CD4-positive, CD25-positive, alpha-beta regulatory T cell (primary cell): ENCODE results near the gene CAPZB. TPM values are rescaled to one million over a fixed set of nuclear protein-coding genes. Genes with fewer than 3 reads are reported as not detected.

Experiments
- ATAC-seq, 2 donors: fragments of 150-1000 bp; cut with Tn5 transposase; one replicate each; pipeline ENCODE4 v1.10.0; 2021; ENCODE audit warnings: low read depth in 2 of 2, moderate number of reproducible peaks in 2 of 2, moderate library complexity in 1 of 2
- DNase-seq, 3 donors: peaks; one replicate each; pipeline versions ENCODE4 v3.0.0 to v3.0.0-alpha.2; 2012 to 2022; ENCODE audit warnings: mixed read lengths in 1 of 3
- H3K27ac ChIP-seq: one replicate; pipeline ENCODE4 v1.7.0; 2013; ENCODE audit warnings: mild to moderate bottlenecking, low read length; ENCODE audit not compliant: insufficient read depth, poor library complexity, severe bottlenecking
- H3K27me3 ChIP-seq: one replicate; pipeline ENCODE4 v1.7.0; 2013; ENCODE audit warnings: low read length; ENCODE audit not compliant: control insufficient read depth, insufficient read depth
- H3K36me3 ChIP-seq: one replicate; pipeline ENCODE4 v1.7.0; 2013; ENCODE audit warnings: mild to moderate bottlenecking, low read length, moderate library complexity; ENCODE audit not compliant: control insufficient read depth, insufficient read depth
- H3K4me1 ChIP-seq: 2 replicates; pipeline ENCODE4 v1.7.0; 2013; ENCODE audit warnings: mild to moderate bottlenecking, low read length; ENCODE audit not compliant: insufficient read depth, control insufficient read depth, poor library complexity, severe bottlenecking
- H3K4me3 ChIP-seq: one replicate; pipeline ENCODE4 v1.7.0; 2013; ENCODE audit warnings: low read depth, mild to moderate bottlenecking, low read length, moderate library complexity
- H3K9me3 ChIP-seq, 2 experiments: 1 replicate in 1 of 2; 2 replicates in 1 of 2; pipeline ENCODE4 v1.7.0; 2013; ENCODE audit warnings: low read length in 2 of 2, mild to moderate bottlenecking in 1 of 2, moderate library complexity in 1 of 2; ENCODE audit not compliant: control insufficient read depth in 2 of 2
- H3K27ac Mint-ChIP-seq, 3 donors: one replicate each; pipeline ENCODE4 v1.8.0; 2020 to 2022; ENCODE audit warnings: mild to moderate bottlenecking in 3 of 3, mixed read lengths in 3 of 3, moderate library complexity in 2 of 3
- H3K27me3 Mint-ChIP-seq: one replicate; pipeline ENCODE4 v1.8.0; 2022; ENCODE audit warnings: mild to moderate bottlenecking, mixed read lengths
- H3K36me3 Mint-ChIP-seq: one replicate; pipeline ENCODE4 v1.8.0; 2020; ENCODE audit warnings: mixed read lengths
- H3K4me1 Mint-ChIP-seq, 4 donors: one replicate each; pipeline ENCODE4 v1.8.0; 2020 to 2022; ENCODE audit warnings: mixed read lengths in 4 of 4, mild to moderate bottlenecking in 1 of 4
- H3K4me3 Mint-ChIP-seq, 4 donors: one replicate each; pipeline ENCODE4 v1.8.0; 2020 to 2022; ENCODE audit warnings: mild to moderate bottlenecking in 4 of 4, mixed read lengths in 4 of 4, moderate library complexity in 3 of 4
- H3K9me3 Mint-ChIP-seq, 7 donors: one replicate each; pipeline ENCODE4 v1.8.0; 2020 to 2022; ENCODE audit warnings: mixed read lengths in 7 of 7, mild to moderate bottlenecking in 3 of 7, moderate library complexity in 2 of 7
- polyA plus RNA-seq, 4 donors: library from polyadenylated mRNA; unstranded; fragments of 300-500 nt; fragmentation: Illumina TruSeq; gene quantifications; one replicate each; pipeline ENCODE4 v1.2.3, GENCODE V29; 2021
- total RNA-seq: library from RNA; stranded (reverse); gene quantifications from one replicate; pipeline ENCODE4 v1.2.3, GENCODE V29; 2022

The CAPZB gene
- total and polyA plus RNA-seq, 5 donors from 2014 or later = 372 to 588 (median 462) TPM

GRCh38 chr1:19374926-19375325 lies 110.4 kb downstream of the CAPZB start:
- H3K27ac Mint-ChIP-seq = no peak overlapping the region
- H3K36me3 Mint-ChIP-seq = peaks cover 36% of the 10 kb centered on the region
- H3K9me3 ChIP-seq = no peaks in the 10 kb centered on the region
- H3K27me3 ChIP-seq = no peaks in the 10 kb centered on the region
- peaks cover 82% of the 10 kb centered on the region for H3K36me3 ChIP-seq
- H3K27ac ChIP-seq = no peak overlapping the region
- H3K4me3 ChIP-seq = no peak overlapping the region
- peaks cover 11 to 22% (median 17%) of the 10 kb centered on the region in 4 donors for H3K4me1 Mint-ChIP-seq
- DNase-seq (no peak), ATAC-seq (no peak)
- no peaks in the 10 kb centered on the region for H3K27me3 Mint-ChIP-seq
- no peaks in the 10 kb centered on the region for H3K9me3 Mint-ChIP-seq
- H3K4me3 Mint-ChIP-seq = no peak overlapping the region
- H3K4me1 ChIP-seq = no peaks in the 10 kb centered on the region

DNA sequence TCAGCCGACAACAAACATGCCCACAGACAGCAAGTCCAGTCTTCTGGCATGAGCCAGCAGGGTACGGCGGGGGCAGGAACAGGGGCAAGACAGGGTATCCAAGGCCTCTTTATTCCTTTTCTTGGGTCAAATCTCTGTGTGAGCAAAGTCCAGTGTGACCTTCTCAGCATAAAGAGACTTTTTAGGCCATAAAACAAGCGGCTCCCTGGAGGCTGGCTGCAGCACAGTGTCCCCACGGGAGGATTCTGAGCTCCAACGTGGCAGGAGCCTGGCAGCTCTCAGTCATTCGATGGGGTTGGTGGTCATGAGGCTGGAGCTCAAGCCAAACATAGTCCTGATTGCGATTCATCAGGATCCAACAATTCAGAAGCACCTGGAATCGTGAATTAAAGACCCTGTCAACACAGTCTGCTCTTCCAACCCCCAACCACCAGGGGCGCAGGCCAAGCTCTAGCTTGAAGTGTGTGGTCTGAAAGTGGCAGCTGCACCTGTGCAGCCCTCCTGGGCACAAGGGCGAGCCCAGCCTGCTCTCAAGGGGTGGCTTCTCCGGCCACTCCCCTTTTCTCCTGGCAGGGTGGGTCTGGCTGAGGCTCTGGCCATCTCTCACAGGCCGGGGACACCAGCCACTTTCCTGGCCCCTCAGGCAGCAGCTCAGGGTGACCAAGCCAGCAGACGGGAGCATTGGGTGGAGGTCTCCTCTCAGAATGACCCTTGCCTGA lies 111.1 kb downstream of the CAPZB start:
- H3K27ac Mint-ChIP-seq = no peak overlapping the region
- peak in 1 of 3 donors; percentile 10 for DNase-seq

GRCh38 chr1:19373211-19374082 lies 111.9 kb downstream of the CAPZB start:
- Histone ChIP-seq H3K27ac (no peak overlapping the region), H3K4me3 (no peak overlapping the region), H3K9me3 (no peaks in the 10 kb centered on the region), H3K36me3 (peaks cover 69% of the 10 kb centered on the region), H3K4me1 (no peaks in the 10 kb centered on the region), H3K27me3 (no peaks in the 10 kb centered on the region)
- H3K27me3 Mint-ChIP-seq = no peaks in the 10 kb centered on the region
- DNase-seq (no peak), ATAC-seq (no peak)
- no peaks in the 10 kb centered on the region for H3K9me3 Mint-ChIP-seq
- H3K36me3 Mint-ChIP-seq = peaks cover 28% of the 10 kb centered on the region
- H3K4me1 Mint-ChIP-seq = peaks cover 5 to 25% (median 12%) of the 10 kb centered on the region in 4 donors
- H3K27ac Mint-ChIP-seq = no peak overlapping the region
- no peak overlapping the region for H3K4me3 Mint-ChIP-seq

More for the DNA sequence above, 111.1 kb downstream of the CAPZB start:
- Mint-ChIP-seq H3K36me3 (peaks cover 29% of the 10 kb centered on the region), H3K4me3 (peak overlapping the region in 1 of 4 donors; percentile 61), H3K9me3 (no peaks in the 10 kb centered on the region), H3K27me3 (no peaks in the 10 kb centered on the region), H3K4me1 (peaks cover 5 to 21% (median 12%) of the 10 kb centered on the region in 4 donors)
- H3K27ac ChIP-seq = no peak overlapping the region
- no peaks in the 10 kb centered on the region for H3K27me3 ChIP-seq
- no peaks in the 10 kb centered on the region for H3K4me1 ChIP-seq
- peaks cover 75% of the 10 kb centered on the region for H3K36me3 ChIP-seq
- no peak for ATAC-seq
- H3K9me3 ChIP-seq = no peaks in the 10 kb centered on the region
- H3K4me3 ChIP-seq = no peak overlapping the region

DNA sequence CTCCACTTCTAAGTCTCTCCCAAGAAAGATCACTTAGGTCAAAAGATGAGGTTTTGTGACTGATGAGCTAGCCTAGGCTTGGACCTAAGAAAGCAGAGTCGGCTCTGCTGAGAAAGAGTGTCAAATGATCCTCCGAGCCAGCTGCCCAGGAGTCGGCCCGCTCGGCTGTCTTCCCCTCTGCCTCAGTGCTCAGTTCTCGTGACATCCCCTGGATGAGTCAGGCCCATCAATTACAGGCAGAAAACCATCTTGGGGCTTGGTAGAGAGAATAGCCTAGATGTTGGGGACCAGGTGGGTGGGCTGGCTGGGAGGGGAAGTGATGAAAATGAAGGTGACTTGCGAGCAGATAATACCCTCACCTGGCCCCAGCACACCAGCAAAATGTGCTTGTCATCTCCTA lies 112.7 kb downstream of the CAPZB start:
- H3K27ac ChIP-seq = no peak overlapping the region
- H3K36me3 ChIP-seq = peaks cover 61% of the 10 kb centered on the region
- Mint-ChIP-seq H3K27me3 (no peaks in the 10 kb centered on the region), H3K36me3 (peaks cover 19% of the 10 kb centered on the region), H3K27ac (no peak overlapping the region), H3K9me3 (no peaks in the 10 kb centered on the region), H3K4me1 (peaks cover 5 to 24% (median 9%) of the 10 kb centered on the region in 4 donors), H3K4me3 (no peak overlapping the region)
- DNase-seq = no peak
- no peak for ATAC-seq
- no peaks in the 10 kb centered on the region for H3K4me1 ChIP-seq
- no peak overlapping the region for H3K4me3 ChIP-seq
- no peaks in the 10 kb centered on the region for H3K9me3 ChIP-seq
- no peaks in the 10 kb centered on the region for H3K27me3 ChIP-seq

- ATAC-seq (no peak), DNase-seq (no peak)
- Mint-ChIP-seq H3K4me1 (peaks cover 5 to 27% (median 10%) of the 10 kb centered on the region in 4 donors), H3K27ac (no peak overlapping the region), H3K9me3 (no peaks in the 10 kb centered on the region), H3K4me3 (no peak overlapping the region), H3K36me3 (peaks cover 17% of the 10 kb centered on the region), H3K27me3 (no peaks in the 10 kb centered on the region)
- peaks cover 57% of the 10 kb centered on the region for H3K36me3 ChIP-seq
- no peaks in the 10 kb centered on the region for H3K9me3 ChIP-seq
- no peak overlapping the region for H3K27ac ChIP-seq
- no peaks in the 10 kb centered on the region for H3K27me3 ChIP-seq
- no peak overlapping the region for H3K4me3 ChIP-seq
- H3K4me1 ChIP-seq = no peaks in the 10 kb centered on the region
These were observed 113.2 kb downstream of the CAPZB start for GRCh38 chr1:19372136-19372514.

- H3K4me3 Mint-ChIP-seq = no peak overlapping the region
- no peak for DNase-seq
- no peaks in the 10 kb centered on the region for H3K9me3 Mint-ChIP-seq
- Histone ChIP-seq H3K4me3 (no peak overlapping the region), H3K36me3 (peaks cover 50% of the 10 kb centered on the region), H3K9me3 (no peaks in the 10 kb centered on the region), H3K27me3 (no peaks in the 10 kb centered on the region), H3K4me1 (no peaks in the 10 kb centered on the region), H3K27ac (no peak overlapping the region)
- peak overlapping the region in 1 of 3 donors; percentile 58 for H3K27ac Mint-ChIP-seq
- H3K36me3 Mint-ChIP-seq = peaks cover 11% of the 10 kb centered on the region
- no peak for ATAC-seq
- H3K27me3 Mint-ChIP-seq = no peaks in the 10 kb centered on the region
- peaks cover 0 to 26% (median 10%) of the 10 kb centered on the region in 4 donors for H3K4me1 Mint-ChIP-seq
These were observed 113.9 kb downstream of the CAPZB start for GRCh38 chr1:19371226-19372135.

- Mint-ChIP-seq H3K36me3 (peaks cover 11% of the 10 kb centered on the region), H3K4me1 (peaks cover 0 to 26% (median 14%) of the 10 kb centered on the region in 4 donors), H3K27ac (peak overlapping the region in 1 of 3 donors; percentile 58), H3K9me3 (no peaks in the 10 kb centered on the region), H3K27me3 (no peaks in the 10 kb centered on the region), H3K4me3 (no peak overlapping the region)
- Histone ChIP-seq H3K4me1 (no peaks in the 10 kb centered on the region), H3K36me3 (peaks cover 42% of the 10 kb centered on the region), H3K4me3 (no peak overlapping the region), H3K27me3 (no peaks in the 10 kb centered on the region), H3K9me3 (no peaks in the 10 kb centered on the region), H3K27ac (no peak overlapping the region)
- ATAC-seq (no peak), DNase-seq (no peak)
These were observed 114.7 kb downstream of the CAPZB start for GRCh38 chr1:19370453-19371170.
